Fibroblast of pulmonary artery (primary cell): ENCODE data around the gene TRIM4.

ENCODE experiments used
- DNase-seq: peaks from one replicate; pipeline ENCODE4 v3.0.0-alpha.2; 2010; ENCODE audit warnings: low read depth
- H3K4me3 ChIP-seq: replicated peaks from 2 replicates; pipeline ENCODE4 v1.5.1; 2011; ENCODE audit warnings: low read depth, mild to moderate bottlenecking, control low read depth, low read length, moderate library complexity
- TF ChIP-seq, protein P1 (sequence below): IDR thresholded peaks from 2 replicates; pipeline ENCODE4 v1.5.1; 2011; ENCODE audit warnings: mild to moderate bottlenecking, control low read depth, low read length, inconsistent platforms; ENCODE audit errors: missing control alignments

TRIM4 gene

DNA sequence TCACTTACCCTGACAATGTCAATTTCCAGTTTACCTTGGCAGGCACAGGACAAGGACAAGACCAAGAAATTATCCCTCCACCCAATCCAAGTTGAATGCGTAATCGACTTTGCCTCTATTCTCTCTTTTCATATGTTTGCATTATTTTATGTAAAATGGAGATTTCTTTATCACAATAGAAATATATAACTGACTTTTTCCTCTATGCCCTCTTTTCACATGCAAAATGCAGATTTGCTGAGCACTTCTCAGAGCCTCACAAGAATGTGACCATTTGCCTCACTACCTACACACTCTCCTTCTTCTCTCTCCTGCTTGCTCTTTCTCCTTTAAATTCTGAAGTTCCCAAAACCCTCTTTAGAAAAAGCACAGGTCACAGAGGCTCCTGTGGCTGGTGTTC lies 76.4 kb downstream of the TRIM4 start:
- no peak overlapping the region for H3K4me3 ChIP-seq
- no peak for DNase-seq
- TF ChIP-seq, protein P1, sequence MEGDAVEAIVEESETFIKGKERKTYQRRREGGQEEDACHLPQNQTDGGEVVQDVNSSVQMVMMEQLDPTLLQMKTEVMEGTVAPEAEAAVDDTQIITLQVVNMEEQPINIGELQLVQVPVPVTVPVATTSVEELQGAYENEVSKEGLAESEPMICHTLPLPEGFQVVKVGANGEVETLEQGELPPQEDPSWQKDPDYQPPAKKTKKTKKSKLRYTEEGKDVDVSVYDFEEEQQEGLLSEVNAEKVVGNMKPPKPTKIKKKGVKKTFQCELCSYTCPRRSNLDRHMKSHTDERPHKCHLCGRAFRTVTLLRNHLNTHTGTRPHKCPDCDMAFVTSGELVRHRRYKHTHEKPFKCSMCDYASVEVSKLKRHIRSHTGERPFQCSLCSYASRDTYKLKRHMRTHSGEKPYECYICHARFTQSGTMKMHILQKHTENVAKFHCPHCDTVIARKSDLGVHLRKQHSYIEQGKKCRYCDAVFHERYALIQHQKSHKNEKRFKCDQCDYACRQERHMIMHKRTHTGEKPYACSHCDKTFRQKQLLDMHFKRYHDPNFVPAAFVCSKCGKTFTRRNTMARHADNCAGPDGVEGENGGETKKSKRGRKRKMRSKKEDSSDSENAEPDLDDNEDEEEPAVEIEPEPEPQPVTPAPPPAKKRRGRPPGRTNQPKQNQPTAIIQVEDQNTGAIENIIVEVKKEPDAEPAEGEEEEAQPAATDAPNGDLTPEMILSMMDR = no peak
